ENCODE measurements around the gene GUCY1A2.
"Not testable (repeated sequence)": the region's sequence is repeated elsewhere in the genome, so short reads cannot be mapped to it uniquely, and the experiment has no call there.

The GUCY1A2 gene, protein sequence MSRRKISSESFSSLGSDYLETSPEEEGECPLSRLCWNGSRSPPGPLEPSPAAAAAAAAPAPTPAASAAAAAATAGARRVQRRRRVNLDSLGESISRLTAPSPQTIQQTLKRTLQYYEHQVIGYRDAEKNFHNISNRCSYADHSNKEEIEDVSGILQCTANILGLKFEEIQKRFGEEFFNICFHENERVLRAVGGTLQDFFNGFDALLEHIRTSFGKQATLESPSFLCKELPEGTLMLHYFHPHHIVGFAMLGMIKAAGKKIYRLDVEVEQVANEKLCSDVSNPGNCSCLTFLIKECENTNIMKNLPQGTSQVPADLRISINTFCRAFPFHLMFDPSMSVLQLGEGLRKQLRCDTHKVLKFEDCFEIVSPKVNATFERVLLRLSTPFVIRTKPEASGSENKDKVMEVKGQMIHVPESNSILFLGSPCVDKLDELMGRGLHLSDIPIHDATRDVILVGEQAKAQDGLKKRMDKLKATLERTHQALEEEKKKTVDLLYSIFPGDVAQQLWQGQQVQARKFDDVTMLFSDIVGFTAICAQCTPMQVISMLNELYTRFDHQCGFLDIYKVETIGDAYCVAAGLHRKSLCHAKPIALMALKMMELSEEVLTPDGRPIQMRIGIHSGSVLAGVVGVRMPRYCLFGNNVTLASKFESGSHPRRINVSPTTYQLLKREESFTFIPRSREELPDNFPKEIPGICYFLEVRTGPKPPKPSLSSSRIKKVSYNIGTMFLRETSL

GRCh38 chr11:107018219-107018901 is at the start of gene GUCY1A2:
GUCY1A2 (minus strand) TSS chr11:107018476; CDS start chr11:107018055, 421 bp downstream.
- DNase-seq (ENCODE audit: low read depth), result no peak

GRCh38 chr11:107054391-107054790 is 36.1 kb upstream of the GUCY1A2 start:
- no peak for DNase-seq (ENCODE audit: low read depth)

GRCh38 chr11:107051332-107051731 is 33.1 kb upstream of the GUCY1A2 start:
- DNase-seq (ENCODE audit: low read depth), result not testable (repeated sequence)

GRCh38 chr11:107050899-107051298 is 32.6 kb upstream of the GUCY1A2 start:
- not testable (repeated sequence) for DNase-seq (ENCODE audit: low read depth)

- DNase-seq (ENCODE audit: low read depth), result no peak
Observed at GRCh38 chr11:107050121-107050520, 31.8 kb upstream of the GUCY1A2 start.

DNA sequence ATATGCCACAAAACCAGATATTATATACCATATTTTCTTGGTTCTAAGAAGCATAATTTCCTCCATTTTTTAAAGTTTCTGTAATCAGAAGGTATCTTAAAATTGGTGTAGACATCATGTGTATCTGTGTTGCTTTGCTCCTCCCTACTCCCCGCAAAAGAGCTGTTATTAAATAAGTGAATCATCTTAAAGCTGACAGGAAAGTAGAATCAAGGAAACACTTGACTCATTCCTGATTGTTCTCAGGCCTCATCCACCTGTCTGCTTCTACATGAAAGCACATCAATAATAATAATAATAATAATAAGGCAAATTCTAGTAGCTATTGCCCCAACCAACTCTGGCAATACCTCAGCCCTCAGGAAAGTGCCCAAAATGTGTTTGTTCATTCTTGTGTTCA is 26.2 kb upstream of the GUCY1A2 start:
- no peak for DNase-seq (ENCODE audit: low read depth)

- DNase-seq (ENCODE audit: low read depth), result no peak
Observed at GRCh38 chr11:107043242-107044006, 25.1 kb upstream of the GUCY1A2 start.

DNA sequence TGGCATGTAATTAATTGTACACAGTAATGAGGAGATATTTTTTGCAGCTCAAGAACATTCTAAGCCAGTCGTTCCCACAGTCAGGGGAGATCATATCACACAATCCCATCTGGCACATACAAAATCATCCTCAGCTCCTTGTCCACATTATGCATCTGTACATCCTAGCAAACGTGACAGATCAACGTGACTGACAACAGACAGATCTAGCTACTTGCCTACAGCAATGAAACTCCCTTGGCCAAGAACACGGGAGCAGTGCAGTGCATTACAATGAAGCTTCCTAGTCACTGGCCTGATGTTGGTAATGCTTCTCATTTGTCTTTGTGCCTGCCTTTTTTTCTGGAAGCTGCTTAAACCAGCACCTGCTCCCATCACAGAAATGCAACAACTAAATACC is 24.5 kb upstream of the GUCY1A2 start:
- no peak for DNase-seq (ENCODE audit: low read depth)

GRCh38 chr11:107041088-107041444 is 22.8 kb upstream of the GUCY1A2 start:
- no peak for DNase-seq (ENCODE audit: low read depth)

- no peak for DNase-seq (ENCODE audit: low read depth)
Observed at GRCh38 chr11:107040433-107041087, 22.3 kb upstream of the GUCY1A2 start.

DNA sequence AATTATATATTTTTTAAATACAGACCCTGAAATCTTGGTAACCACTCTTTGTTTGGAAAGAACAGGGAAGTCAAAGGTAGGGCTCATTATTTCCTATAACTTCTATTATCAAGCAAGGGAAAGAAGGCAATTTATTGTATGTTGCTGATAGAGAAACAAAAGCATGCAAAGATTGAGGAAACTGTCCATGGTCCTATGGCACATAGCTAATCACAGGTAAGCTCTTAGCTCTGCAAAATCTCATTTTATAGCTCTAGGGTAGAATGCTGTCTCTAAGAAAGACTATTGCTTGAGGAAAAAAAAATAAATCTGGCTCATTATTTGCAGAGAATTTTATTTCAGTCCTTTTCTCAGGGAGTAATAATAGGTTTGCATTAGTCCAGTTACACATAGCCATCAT is 7.4 kb upstream of the GUCY1A2 start:
- no peak for DNase-seq (ENCODE audit: low read depth)

DNA sequence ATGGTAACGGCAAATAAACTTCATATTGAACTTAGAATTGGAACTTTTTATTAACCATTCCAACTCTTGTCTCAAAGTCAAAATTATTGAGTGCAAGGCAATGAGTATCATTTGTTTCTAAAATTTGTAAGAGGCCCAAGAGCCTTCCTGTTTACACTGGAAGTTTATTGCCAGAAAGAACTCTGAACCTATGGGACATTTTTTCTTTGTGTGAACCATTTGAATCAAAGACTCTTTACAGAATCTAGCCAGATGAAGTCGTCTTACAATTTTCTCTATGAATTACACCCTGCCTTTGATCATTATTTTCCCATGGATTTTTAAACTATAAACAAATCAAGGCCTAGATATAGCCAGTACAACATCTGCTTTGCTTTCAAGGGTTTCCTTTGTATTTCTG is 2.3 kb upstream of the GUCY1A2 start:
- DNase-seq (ENCODE audit: low read depth), result no peak

- DNase-seq (ENCODE audit: low read depth), result no peak
Observed at GRCh38 chr11:107018902-107019493, 722 bp upstream of the GUCY1A2 start.

DNA sequence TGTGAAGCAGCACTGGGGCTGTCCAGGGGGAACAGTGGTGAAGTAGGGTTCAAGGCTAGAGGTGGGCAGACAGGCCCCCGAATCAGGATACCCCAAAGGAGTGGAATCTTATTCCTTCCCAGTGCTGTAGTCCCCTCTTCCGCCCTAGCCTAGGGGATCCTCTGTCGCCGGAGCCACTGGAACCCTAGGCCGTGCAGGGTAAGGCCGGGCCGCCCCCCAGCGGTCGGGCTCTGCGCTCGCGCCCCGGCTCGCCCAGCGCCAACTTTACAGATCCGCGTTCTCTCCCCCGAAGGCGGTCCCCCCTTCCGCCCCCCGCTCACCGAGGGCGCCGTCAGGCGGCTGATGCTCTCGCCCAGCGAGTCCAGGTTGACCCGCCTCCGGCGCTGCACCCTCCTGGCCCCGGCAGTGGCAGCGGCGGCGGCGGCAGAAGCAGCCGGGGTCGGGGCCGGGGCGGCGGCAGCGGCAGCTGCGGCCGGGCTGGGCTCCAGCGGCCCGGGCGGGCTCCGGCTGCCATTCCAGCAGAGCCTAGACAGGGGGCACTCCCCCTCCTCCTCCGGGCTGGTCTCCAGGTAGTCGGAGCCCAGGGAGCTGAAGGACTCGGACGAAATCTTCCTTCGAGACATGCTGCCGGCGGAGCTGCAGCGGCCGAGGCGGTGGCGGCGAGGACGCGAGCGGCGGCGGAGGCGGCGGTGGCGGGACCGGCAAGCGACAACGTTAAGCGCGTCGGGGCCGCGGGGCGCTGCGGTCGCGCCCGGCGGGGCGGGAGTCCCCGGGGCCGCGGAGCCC is 650 bp downstream of the GUCY1A2 start:
- DNase-seq (ENCODE audit: low read depth), result no peak

GRCh38 chr11:107017104-107017432 is 1.2 kb downstream of the GUCY1A2 start:
- no peak for DNase-seq (ENCODE audit: low read depth)

DNA sequence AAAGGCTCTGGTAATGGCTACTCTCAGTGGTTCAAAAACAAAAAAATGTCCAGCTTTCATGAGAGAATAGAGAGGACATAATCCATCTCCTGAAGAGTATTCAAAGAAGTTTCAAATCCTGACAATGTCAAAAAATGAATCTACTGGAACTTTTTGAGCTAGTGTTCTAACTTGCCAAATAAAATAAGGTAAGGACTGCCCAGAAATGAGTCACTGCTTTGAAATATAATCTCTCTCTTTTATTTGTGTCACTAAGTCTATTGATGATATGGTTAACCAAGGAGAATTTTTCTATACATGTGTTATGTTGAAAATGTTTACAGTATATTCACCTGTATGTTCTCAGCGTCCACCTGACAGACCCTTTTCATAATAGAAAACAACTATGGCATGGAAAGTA is 3.4 kb downstream of the GUCY1A2 start:
- DNase-seq (ENCODE audit: low read depth), result no peak

- DNase-seq (ENCODE audit: low read depth), result no peak
Observed at GRCh38 chr11:107011977-107012376, 6.3 kb downstream of the GUCY1A2 start.

DNA sequence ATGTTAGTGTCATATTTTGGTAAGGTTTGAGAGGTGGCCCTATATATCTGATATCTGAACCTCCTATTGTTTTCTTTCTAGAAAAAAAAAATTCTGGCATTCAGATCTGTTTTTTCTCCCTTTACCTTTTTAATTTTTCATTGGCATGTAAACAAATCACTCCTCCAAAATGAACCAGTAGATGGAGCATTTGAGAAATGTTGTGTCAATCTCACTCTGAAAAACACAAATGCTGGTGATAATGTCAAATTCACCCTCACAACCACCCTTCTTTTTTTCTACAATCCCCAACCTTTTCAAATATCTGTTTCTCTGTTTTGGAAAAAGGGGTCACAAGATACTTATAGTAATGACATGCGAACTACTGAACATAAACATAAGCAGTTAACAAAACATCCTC is 9.1 kb downstream of the GUCY1A2 start:
- no peak for DNase-seq (ENCODE audit: low read depth)

GRCh38 chr11:107006076-107006833 is 12.0 kb downstream of the GUCY1A2 start:
- no peak for DNase-seq (ENCODE audit: low read depth)

DNA sequence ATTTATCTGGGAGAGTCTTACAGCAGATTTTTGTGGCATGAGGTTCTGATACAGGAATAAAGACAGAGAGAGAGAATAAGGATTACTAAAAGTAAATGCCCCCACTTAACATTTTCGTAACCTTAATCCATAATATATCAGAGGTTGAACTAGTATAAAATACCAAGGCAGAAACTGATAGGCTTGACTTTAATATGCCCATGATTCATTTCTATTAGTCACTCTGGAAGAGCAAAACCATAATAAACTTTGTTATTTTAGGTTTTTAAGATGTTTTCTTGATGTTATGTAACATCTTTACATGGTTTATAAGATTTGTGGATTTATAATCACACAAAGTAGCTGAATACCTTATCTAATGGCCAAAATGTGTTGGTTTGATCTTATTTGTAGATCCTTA is 19.1 kb downstream of the GUCY1A2 start:
- no peak for DNase-seq (ENCODE audit: low read depth)

Measured in stimulated activated CD8-positive, alpha-beta memory T cell treated with anti-CD3 and anti-CD28 coated beads, Interleukin-12 subunit alpha, Interleukin-12 subunit beta, amount 100 ng/mL, for 1 hour (primary cell).